Loucy (cell line): ENCODE results near the gene ATP11A.

ENCODE experiments used
- EZH2phosphoT487 ChIP-seq: fragments of 200-600 bp; IDR thresholded peaks from 2 replicates; pipeline ENCODE4 v1.6.1; 2018; ENCODE audit warnings: antibody characterized with exemption, mild to moderate bottlenecking, moderate library complexity, borderline replicate concordance
- TF ChIP-seq, protein P1 (sequence below): fragments of 200-600 bp; sonication (generic); conservative IDR thresholded peaks from 2 replicates; pipeline ENCODE4 v1.5.1; 2014; ENCODE audit warnings: mild to moderate bottlenecking, antibody characterized with exemption, low read length

DNA sequence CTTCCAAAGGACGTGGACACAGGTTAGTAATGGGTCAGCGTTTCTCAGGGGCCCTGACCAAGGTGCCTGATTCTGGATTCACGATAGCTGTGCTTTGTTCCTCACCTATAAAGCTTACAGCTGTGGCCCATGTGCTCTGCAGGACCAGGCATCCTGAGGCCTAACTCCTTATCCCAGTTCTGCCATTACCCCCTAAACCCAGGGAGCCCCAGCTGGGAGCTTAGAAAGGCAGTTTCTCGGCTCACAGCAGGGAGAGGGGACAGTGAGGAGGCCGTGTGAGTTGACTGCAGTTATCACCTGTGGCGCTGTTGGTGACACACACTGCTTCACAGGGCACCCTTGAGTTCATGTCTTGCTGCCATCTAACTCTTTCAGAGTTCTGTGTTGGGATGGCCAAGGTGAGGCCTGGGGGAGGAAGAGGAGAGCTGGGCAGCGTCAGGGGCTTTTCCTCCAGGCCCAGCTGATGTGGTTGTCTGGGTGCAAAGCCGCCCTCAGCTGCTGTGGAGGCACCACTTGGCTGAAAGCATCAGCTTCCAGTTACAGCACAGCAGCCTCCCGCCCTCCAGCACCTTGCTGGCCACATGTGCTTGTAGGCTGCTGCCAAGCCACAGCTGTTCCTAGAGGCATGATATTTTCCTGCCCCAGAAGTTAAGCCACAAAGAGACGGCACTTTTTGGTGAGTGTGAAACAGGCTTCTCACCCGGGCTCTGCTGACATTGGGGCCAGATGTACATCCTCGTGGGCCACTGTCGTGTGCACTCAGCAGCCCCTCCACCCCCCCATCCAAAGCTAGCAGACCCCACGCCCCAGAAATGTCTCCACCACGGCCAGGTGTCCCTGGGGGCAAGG, 179.6 kb downstream of the ATP11A start:
- TF ChIP-seq, protein P1, sequence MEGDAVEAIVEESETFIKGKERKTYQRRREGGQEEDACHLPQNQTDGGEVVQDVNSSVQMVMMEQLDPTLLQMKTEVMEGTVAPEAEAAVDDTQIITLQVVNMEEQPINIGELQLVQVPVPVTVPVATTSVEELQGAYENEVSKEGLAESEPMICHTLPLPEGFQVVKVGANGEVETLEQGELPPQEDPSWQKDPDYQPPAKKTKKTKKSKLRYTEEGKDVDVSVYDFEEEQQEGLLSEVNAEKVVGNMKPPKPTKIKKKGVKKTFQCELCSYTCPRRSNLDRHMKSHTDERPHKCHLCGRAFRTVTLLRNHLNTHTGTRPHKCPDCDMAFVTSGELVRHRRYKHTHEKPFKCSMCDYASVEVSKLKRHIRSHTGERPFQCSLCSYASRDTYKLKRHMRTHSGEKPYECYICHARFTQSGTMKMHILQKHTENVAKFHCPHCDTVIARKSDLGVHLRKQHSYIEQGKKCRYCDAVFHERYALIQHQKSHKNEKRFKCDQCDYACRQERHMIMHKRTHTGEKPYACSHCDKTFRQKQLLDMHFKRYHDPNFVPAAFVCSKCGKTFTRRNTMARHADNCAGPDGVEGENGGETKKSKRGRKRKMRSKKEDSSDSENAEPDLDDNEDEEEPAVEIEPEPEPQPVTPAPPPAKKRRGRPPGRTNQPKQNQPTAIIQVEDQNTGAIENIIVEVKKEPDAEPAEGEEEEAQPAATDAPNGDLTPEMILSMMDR = no peak
- TF ChIP-seq EZH2phosphoT487 = no peak
